OCI-LY7 (cell line): ENCODE data around the gene CHMP4B.
"Not testable (repeated sequence)": the region's sequence is repeated elsewhere in the genome, so short reads cannot be mapped to it uniquely, and the experiment has no call there.

Experiments
- CTCF ChIP-seq: fragments of 200-600 bp; sonication (generic); conservative IDR thresholded peaks from 2 replicates; pipeline ENCODE4 v1.5.1; 2014; ENCODE audit warnings: mild to moderate bottlenecking, antibody characterized with exemption, low read length, moderate library complexity, mixed read lengths
- EZH2phosphoT487 ChIP-seq: fragments of 200-600 bp; sonication (generic); IDR thresholded peaks from 2 replicates; pipeline ENCODE4 v1.6.1; 2018; ENCODE audit warnings: low read depth, borderline replicate concordance, mild to moderate bottlenecking, mixed run types, antibody characterized with exemption, low read length, moderate library complexity, mixed read lengths

GRCh38 chr20:33792598-33792989 lies 18.6 kb upstream of the CHMP4B start:
- not testable (repeated sequence) for TF ChIP-seq CTCF, EZH2phosphoT487
